T-helper 2 cell treated with Interferon-gamma antibody and Interleukin-4, amounts not matched to agents 5 μg/mL and 100 μg/mL, for 36 hours (primary cell): ENCODE measurements around the gene SERP2.

Experiments
- DNase-seq: peaks from one replicate; pipeline ENCODE4 v3.0.0; 2021; ENCODE audit warnings: low spot score
- H3K27ac Mint-ChIP-seq: one replicate; pipeline ENCODE4 v1.8.0; 2021; ENCODE audit warnings: mild to moderate bottlenecking, mixed read lengths
- H3K27me3 Mint-ChIP-seq: one replicate; pipeline ENCODE4 v1.8.0; 2021; ENCODE audit warnings: low read depth, mixed read lengths
- H3K36me3 Mint-ChIP-seq: one replicate; pipeline ENCODE4 v1.8.0; 2021; ENCODE audit warnings: low read depth, mixed read lengths
- H3K4me1 Mint-ChIP-seq: one replicate; pipeline ENCODE4 v1.8.0; 2021; ENCODE audit warnings: low read depth, mixed read lengths
- H3K4me3 Mint-ChIP-seq: one replicate; pipeline ENCODE4 v1.8.0; 2022; ENCODE audit warnings: mild to moderate bottlenecking, moderate library complexity, mixed read lengths
- H3K9me3 Mint-ChIP-seq: one replicate; pipeline ENCODE4 v1.8.0; 2021; ENCODE audit warnings: mixed read lengths

The SERP2 gene

DNA sequence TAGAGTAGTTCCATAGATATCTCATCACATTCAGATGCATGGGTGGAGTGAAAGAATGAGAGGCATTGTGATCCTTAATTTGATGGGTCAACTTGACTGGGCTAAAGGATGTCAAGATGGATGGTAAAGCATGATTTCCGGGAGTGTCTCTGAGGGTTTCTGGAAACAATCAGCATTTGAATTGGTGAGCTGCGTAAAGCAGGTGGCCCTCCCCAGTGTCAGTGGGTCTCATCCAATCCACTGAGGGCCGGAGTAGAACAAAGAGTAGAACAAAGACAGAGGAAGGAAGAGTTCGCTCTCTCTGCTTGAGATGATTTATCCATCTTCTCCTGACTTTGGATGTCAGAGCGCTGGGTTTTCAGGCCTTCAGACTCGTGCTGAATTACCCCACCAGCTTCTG is 43.1 kb downstream of the SERP2 start:
- no peak overlapping the region for H3K27ac Mint-ChIP-seq

DNA sequence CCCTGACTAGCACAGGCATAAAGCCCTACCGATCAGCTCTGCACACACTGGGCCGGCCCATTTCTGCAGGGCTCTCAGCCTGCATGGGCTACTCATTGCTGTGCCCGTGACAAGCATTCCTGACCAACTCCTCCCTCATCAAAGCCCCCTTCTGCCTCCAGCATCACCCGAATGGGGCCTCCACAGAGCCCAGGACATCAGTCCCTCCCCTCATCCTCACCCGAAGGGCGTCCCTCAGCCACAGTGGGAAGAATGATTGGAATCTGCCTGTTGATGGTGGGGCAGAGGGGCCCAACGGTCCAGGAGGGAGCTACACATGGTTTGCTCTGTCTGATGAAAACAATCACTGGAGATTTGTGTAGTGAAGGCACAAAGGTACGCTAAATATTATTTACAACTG is 43.8 kb downstream of the SERP2 start:
- DNase-seq: no peak
- peaks cover 7% of the 10 kb centered on the region for H3K27me3 Mint-ChIP-seq
- no peaks in the 10 kb centered on the region for H3K4me1 Mint-ChIP-seq
- H3K9me3 Mint-ChIP-seq: no peaks in the 10 kb centered on the region
- no peaks in the 10 kb centered on the region for H3K36me3 Mint-ChIP-seq
- no peak overlapping the region for H3K4me3 Mint-ChIP-seq
- no peak overlapping the region for H3K27ac Mint-ChIP-seq

More for the DNA sequence above, 43.1 kb downstream of the SERP2 start:
- H3K36me3 Mint-ChIP-seq: no peaks in the 10 kb centered on the region
- H3K4me3 Mint-ChIP-seq: no peak overlapping the region
- DNase-seq: no peak
- no peaks in the 10 kb centered on the region for H3K4me1 Mint-ChIP-seq
- no peaks in the 10 kb centered on the region for H3K9me3 Mint-ChIP-seq
- peaks cover 4% of the 10 kb centered on the region for H3K27me3 Mint-ChIP-seq

DNA sequence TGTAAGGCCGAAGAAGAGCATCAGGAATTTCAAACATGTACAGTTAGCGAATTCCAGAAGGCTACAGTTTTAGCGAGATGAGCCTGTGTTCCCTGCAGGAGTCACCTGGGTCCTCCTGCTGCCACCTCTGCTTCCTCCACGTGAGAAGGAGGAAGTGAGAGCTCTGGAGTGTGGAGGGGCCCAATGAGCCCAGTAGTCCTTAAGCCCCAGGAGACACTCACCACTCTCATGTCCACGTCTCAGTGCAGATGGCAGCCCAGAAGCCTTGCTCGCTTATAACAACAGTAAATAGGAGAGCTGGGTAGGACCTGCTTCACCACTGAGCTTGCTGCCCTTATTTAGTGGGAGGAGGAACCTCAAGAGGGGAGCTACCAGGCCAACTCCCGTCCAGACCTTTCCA is 44.3 kb downstream of the SERP2 start:
- Mint-ChIP-seq H3K27me3 (peaks cover 10% of the 10 kb centered on the region), H3K27ac (no peak overlapping the region), H3K36me3 (no peaks in the 10 kb centered on the region), H3K4me1 (no peaks in the 10 kb centered on the region), H3K9me3 (no peaks in the 10 kb centered on the region), H3K4me3 (no peak overlapping the region)
- no peak for DNase-seq

DNA sequence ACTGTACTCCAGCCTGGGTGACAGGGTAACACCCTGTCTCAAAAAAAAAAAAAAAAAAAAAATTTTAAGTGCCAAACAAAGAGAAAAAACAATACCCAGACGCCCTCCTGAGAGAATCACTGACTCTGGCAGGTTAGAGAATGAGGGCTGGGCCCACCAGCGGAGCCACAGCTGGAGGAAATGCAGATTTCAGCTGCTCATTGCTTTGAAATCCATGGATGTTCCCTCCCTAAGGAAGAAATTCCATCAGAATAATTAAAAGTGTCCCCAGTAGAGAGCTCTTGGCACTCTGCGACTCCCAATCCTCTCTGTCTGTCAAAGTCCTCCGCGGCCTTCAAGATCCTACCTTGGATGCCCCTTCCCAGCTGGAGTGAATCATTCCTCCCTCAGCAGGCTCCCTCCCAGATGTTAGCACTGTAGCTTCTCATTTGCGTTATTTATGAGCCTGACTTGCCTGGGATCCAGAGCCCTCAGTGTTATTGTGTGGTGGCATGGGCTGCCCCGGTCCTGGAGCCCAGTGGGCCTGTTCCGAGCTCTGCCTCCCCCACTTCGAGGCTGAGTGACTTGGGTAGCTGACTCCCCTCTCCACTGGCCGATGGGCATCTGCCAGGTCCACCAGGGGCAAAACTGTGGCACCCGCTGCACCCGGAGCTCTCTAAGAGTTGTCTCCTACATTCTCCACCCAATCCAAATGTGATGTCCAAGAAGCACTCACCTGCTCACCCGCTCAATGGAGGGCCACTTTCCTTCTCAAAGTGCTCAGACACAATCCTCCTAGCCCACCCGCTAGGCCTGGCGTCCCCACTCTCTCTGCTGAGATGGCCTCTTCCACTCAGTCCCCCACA is 47.0 kb downstream of the SERP2 start:
- no peaks in the 10 kb centered on the region for H3K4me1 Mint-ChIP-seq

DNA sequence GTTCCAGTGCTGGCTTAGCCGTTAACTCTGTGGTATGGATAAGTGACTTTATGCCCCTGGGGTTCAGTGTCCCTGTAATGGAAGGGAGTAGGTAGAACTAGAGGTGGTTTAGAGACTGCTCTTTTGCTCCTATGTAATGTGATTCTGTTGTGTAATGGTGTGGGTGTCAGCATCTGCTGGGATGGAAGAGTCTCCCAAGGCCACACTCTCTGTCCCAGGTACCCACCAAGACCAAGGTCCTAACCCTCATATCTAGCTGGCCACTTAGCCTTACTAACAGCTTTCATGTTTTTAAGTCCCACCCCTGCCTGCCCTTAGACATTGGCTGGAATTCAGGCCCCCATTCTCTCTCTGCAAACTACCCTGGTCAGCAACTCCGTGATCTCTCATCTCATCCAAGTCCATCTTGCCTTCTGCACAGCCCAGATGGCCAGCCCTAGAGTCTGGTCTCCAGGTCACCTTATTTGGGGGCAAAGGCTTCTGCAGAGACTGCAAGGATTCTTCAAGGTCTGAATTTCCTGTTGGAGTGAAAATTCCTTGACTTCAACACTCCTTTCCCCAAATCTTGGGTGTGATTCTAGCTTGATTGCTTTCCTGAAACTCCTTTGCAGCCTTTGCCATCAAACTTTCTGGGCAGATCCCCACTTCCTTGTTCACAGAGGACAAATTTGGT is 48.4 kb downstream of the SERP2 start:
- no peak overlapping the region for H3K27ac Mint-ChIP-seq
- DNase-seq: no peak
- no peak overlapping the region for H3K4me3 Mint-ChIP-seq
- no peaks in the 10 kb centered on the region for H3K9me3 Mint-ChIP-seq
- peaks cover 20% of the 10 kb centered on the region for H3K27me3 Mint-ChIP-seq
- H3K36me3 Mint-ChIP-seq: no peaks in the 10 kb centered on the region
- no peaks in the 10 kb centered on the region for H3K4me1 Mint-ChIP-seq

More for the DNA sequence above, 47.0 kb downstream of the SERP2 start:
- H3K9me3 Mint-ChIP-seq: no peaks in the 10 kb centered on the region
- H3K4me3 Mint-ChIP-seq: no peak overlapping the region
- H3K36me3 Mint-ChIP-seq: no peaks in the 10 kb centered on the region
- no peak overlapping the region for H3K27ac Mint-ChIP-seq
- no peak for DNase-seq
- H3K27me3 Mint-ChIP-seq: peaks cover 20% of the 10 kb centered on the region

DNA sequence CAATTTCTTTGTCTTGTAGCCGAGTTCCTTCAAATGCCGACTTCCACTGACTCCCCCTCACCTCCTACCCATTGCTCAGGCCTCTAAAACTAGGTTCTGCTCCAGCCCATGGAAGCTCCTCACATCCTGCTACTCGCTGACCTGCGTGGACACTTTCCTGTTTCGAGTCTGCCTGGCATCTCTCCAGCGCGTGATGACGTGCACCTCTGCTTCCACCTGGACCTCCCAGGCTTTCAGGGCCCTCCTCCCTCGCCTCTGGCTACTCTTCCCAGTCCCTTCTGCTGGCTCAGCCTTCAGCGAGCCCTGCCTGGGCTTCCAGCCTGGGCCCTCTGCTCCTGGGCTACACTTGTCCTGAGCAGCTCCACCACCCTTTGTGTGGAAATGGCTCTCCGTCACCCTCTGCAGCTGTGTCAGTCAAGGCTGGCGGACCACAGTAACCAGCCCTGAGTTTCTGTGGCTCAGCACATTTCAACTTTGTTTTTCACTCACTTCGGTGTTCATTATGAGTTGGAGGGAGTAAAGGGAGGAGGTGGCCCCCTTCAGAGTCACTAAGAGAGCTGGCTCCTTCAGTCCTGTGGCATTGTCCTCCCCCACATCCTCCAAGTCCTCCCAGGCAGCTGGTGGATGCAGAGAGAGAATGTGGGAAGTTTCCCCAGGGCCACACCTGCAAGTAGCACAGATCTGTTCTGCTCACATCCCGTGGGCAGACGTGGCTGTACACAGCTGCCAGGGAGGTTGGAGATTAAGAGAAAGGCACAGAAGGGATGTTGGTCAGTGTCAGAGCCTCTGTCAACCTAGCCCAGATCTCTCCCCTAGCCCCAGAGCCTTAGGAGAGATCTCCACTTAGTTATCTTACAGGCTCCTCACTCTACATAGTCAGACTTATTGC is 49.4 kb downstream of the SERP2 start:
- H3K36me3 Mint-ChIP-seq: no peaks in the 10 kb centered on the region
- H3K27me3 Mint-ChIP-seq: peaks cover 21% of the 10 kb centered on the region
- no peaks in the 10 kb centered on the region for H3K4me1 Mint-ChIP-seq
- no peak for DNase-seq
- H3K4me3 Mint-ChIP-seq: no peak overlapping the region
- no peak overlapping the region for H3K27ac Mint-ChIP-seq
- H3K9me3 Mint-ChIP-seq: no peaks in the 10 kb centered on the region

DNA sequence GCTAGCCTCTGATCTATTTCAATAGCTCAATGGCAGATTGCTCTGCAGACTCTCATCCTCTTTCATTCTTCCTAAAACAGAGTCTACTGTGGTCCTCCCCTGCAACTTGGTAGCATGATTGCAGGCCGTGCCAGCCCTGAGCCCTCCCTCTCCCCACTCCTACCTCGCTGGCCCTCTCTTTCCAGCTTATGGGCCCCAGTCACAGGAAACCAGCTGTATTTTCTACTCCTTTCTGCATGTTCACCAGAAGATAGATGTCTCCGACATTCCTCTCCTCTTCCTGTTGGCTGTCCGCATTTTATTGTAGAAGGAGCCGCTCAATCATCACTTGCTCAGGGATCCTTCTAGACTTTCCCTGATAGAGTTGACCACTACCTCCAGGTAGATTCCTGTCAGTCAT is 50.2 kb downstream of the SERP2 start:
- Mint-ChIP-seq H3K27me3 (peaks cover 21% of the 10 kb centered on the region), H3K27ac (no peak overlapping the region), H3K36me3 (no peaks in the 10 kb centered on the region), H3K9me3 (no peaks in the 10 kb centered on the region), H3K4me1 (no peaks in the 10 kb centered on the region), H3K4me3 (no peak overlapping the region)
- DNase-seq: no peak

DNA sequence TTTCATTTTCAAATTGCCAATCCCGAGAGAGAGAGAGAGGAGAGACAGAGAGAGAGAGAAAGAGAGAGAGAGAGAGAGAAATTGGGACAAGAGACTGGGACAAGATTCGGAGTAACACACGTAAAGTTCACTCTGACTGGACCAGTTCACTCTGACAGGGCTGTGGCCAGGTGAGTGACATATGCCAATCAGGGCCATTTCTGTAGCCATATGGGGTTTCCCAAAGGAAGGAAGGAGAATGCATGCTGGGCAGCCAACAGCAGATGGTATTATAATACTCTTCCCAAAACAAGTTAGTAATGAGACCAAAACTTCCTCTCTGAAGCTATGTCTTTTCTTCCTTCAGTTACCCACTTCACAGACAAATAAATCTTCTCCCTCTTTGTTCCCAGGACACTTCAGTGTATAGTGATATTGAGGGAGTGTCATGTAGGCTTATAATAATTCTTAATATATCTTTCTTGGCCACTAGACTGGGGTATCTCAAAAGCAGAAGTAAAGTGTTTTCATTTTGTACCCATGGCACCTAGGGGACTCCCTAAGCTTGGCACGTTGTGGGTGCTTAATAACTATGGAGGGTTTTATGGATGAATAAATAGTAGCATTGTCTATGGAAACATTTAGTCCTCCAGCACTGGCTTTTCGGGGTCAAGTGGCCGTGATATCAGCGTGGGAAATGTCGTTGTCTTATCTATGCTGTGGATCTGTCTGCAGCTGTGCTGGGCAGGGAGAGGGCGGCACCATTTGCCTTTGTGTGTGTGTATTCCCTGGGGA is 51.6 kb downstream of the SERP2 start:
- Mint-ChIP-seq H3K4me3 (no peak overlapping the region), H3K9me3 (no peaks in the 10 kb centered on the region), H3K36me3 (no peaks in the 10 kb centered on the region), H3K4me1 (no peaks in the 10 kb centered on the region), H3K27me3 (peaks cover 21% of the 10 kb centered on the region), H3K27ac (no peak overlapping the region)
- no peak for DNase-seq

DNA sequence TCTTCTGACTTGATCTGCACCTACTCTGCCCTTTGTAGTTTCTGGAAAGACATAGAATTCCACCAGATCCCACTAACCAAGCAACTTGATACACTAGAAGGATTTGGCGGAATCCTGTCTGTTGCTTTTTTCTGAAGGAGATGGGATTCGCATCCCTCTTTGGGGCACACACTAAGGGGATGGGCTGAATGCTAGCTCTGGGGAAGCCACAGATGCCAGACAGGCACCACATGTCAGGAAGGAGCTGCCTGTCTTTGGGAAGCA is 52.1 kb downstream of the SERP2 start:
- no peak for DNase-seq
- H3K27me3 Mint-ChIP-seq: peaks cover 19% of the 10 kb centered on the region

DNA sequence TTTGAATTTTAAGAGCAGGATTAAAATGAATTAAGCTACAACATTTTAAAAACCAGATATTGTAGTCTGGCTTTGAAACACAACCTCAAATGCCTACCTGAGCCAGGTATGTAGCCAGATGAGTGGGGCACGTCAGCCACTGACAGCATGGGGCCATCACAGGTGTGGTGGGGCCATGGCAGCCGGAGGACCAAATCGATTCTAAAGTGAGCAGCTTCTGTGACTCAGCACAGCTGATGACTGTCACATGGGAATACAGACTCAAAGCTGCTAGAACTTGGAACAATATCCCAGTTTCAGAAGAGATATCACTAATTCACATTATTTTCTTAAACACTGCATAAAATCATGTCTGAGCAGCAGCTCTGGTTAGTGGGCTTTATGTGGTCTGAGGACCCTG is 52.8 kb downstream of the SERP2 start:
- Mint-ChIP-seq H3K9me3 (no peaks in the 10 kb centered on the region), H3K36me3 (no peaks in the 10 kb centered on the region), H3K4me1 (no peaks in the 10 kb centered on the region), H3K4me3 (no peak overlapping the region), H3K27me3 (peaks cover 22% of the 10 kb centered on the region), H3K27ac (no peak overlapping the region)
- no peak for DNase-seq

More for the DNA sequence above, 52.1 kb downstream of the SERP2 start:
- Mint-ChIP-seq H3K4me3 (no peak overlapping the region), H3K36me3 (no peaks in the 10 kb centered on the region), H3K4me1 (no peaks in the 10 kb centered on the region), H3K27ac (no peak overlapping the region), H3K9me3 (no peaks in the 10 kb centered on the region)

DNA sequence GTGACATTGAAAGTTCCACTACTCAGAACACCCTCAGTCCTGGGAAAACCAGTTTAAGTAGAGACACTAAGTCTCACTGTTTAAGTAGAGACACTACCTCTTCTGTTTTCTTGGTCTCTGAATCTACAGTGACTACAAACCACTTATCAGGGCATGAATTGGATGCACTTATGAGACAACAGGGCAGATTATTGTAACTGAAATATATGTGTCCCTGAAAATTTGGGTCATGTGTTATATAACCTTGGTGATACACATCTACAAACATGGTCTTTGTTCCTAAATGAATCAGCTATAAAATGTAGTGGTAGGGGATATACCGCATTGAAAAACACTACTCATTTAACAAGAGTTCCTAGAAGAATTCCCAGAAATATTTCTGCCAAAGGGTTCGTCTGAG is 55.7 kb downstream of the SERP2 start:
- Mint-ChIP-seq H3K27me3 (peaks cover 29% of the 10 kb centered on the region), H3K4me1 (no peaks in the 10 kb centered on the region), H3K9me3 (no peaks in the 10 kb centered on the region), H3K27ac (no peak overlapping the region), H3K36me3 (no peaks in the 10 kb centered on the region), H3K4me3 (no peak overlapping the region)
- no peak for DNase-seq

DNA sequence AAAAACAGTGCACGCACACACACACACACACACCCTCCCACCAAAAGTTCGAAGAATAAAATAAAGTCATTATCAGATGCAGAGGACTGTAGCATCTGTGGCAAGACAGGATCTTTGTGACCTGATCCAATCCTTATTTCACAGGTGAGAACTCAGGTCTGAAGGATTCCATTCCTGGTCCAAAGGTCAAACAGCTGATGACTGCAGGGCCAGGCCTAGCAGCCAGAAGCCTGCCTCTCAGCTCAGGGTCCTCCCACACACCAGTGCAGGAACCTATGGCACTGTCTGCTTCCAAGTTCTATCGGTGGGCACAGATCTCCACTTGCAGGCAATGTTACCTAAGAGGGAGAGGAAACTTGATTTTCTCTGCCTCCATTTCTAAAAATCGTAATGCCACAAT is 57.5 kb downstream of the SERP2 start:
- no peaks in the 10 kb centered on the region for H3K36me3 Mint-ChIP-seq
- peaks cover 12% of the 10 kb centered on the region for H3K4me1 Mint-ChIP-seq
- no peaks in the 10 kb centered on the region for H3K9me3 Mint-ChIP-seq
- H3K4me3 Mint-ChIP-seq: no peak overlapping the region
- no peak overlapping the region for H3K27ac Mint-ChIP-seq
- peaks cover 46% of the 10 kb centered on the region for H3K27me3 Mint-ChIP-seq
- DNase-seq: no peak

DNA sequence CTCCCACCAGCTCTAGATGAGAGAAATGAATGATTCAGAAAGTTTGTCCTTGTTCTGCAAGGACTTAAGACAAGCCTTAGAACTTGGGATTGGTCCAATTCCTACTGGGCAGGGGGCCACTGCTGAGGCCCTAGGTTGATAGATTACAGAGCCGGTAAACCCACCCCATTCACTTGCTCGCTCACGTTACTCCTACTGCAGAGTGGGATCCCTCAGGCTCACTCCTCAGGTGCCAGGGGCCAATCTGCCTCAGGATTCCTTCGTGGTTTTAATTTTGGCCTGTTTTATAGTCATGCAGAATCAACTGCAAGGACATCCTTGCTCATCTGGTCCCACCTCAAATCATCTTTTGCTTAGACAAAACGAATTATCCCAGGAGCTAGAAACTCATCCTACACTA is 59.0 kb downstream of the SERP2 start:
- no peak overlapping the region for H3K4me3 Mint-ChIP-seq
- H3K27me3 Mint-ChIP-seq: peaks cover 57% of the 10 kb centered on the region
- no peak overlapping the region for H3K27ac Mint-ChIP-seq
- no peaks in the 10 kb centered on the region for H3K9me3 Mint-ChIP-seq
- H3K36me3 Mint-ChIP-seq: no peaks in the 10 kb centered on the region
- peaks cover 20% of the 10 kb centered on the region for H3K4me1 Mint-ChIP-seq
- no peak for DNase-seq
